ENCODE results near the gene FHIT.

FHIT gene

DNA sequence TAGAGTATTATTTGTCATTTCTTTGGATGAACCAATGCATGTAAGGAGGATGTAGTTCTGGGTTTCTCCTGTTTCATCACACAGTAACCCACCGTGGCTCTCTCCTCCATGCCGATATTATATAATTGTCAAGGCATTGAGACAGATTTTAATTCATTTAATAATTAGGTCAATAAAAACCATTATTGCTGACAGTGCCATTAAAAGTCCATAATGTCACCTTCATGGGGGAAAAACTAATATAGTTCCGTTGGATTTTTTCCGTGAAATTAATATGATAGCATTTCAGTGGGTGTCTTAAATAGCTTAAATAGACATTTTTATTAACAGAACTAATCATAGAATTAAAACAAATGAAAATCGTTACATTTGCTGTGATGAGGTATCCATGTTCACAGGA lies 1453.7 kb downstream of the FHIT start:
- DNase-seq, result no peak
- TF ChIP-seq POLR2A (IDR thresholded peaks at IDR 0.05; ENCODE audit: low read length) (no peak), GATA1 (IDR thresholded peaks at IDR 0.05; ENCODE audit: low read depth, low read length) (no peak)

DNA sequence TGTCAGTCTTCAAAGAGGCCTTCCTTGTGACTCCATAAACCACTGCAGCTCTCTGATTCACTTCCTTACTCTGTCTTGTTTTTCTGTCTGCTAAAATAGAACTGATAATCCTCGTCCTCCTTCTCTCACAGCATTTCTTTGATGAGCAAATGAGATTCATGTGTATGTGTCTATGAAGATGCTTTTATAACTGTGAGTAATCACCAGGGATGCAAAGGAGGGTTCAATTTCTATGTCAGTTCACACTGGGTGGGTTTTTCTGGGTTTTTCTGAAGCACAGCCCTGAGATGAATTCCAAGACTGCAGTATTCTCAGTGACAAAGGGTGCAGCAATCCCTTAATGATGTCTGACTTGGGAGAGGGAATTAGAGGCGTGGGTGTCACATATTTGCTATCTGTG lies 1454.8 kb downstream of the FHIT start:
- TF ChIP-seq GATA1 (IDR thresholded peaks at IDR 0.05; ENCODE audit: low read depth, low read length) (no peak), POLR2A (IDR thresholded peaks at IDR 0.05; ENCODE audit: low read length) (no peak)
- DNase-seq, result no peak

DNA sequence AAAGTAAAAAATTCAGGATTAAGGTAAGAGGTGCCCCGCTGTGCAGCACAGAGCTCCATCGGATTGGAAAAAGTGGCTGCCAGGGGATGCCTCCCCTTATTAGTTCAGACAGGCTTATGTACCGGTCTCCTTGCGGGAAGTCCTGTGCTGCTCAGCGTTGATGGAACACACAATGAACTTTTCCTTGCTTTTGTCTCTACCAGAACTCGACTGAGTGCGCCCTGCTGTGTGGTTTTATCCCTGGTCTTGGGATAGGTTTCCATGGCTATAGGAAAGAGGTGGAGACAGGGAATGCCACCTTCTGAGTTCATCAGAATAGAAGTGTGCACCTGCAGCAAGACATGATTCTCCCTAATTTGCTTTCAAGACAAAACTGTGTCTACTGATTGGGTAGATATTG lies 1455.5 kb downstream of the FHIT start:
- no peak for DNase-seq
- no peak for TF ChIP-seq POLR2A (IDR thresholded peaks at IDR 0.05; ENCODE audit: low read length)
- no peak for TF ChIP-seq GATA1 (IDR thresholded peaks at IDR 0.05; ENCODE audit: low read depth, low read length)

DNA sequence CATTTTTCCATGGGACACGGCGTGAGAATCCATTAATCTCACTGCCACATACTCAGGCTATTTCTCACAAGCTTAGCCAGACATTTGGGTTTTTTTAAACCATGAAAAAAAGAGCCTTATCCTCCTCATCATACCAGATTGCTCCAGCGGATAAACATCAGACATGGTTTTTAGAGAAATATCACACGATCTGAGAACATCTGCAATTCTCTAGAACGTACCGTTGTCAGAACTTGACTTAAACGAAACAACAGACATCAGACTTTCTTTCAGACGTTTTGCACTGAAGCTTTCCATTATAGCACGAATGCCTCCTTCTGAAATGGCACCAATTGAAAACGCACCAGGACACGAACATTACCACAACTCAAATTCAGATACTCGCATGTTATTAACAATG lies 1457.3 kb downstream of the FHIT start:
- TF ChIP-seq GATA1 (IDR thresholded peaks at IDR 0.05; ENCODE audit: low read depth, low read length), result no peak
- no peak for TF ChIP-seq POLR2A (IDR thresholded peaks at IDR 0.05; ENCODE audit: low read length)
- no peak for DNase-seq

DNA sequence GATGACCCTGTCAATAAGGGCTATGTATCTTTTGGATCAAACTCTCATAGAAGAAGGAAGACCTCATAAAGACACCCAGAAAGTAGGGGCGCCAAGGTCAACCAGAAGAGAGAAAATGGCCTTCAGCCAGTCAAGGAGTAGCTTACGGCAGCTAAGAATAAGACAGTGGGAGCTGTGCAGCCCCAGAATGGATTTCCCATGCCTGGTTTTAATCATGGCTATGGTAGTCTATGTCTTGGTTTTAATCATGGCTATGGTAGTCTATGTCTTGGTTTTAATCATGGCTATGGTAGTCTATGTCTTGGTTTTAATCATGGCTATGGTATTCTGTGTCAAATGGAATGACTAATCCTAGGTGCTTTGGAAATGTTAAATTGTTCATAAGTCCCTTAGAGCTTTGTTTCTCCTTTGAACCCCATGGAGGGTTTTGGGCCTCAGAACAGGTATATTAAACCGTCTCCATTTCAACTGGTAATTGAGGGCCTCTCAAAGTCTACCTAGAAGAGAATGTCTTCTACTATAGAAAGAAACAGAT lies 1459.4 kb downstream of the FHIT start:
- TF ChIP-seq POLR2A (IDR thresholded peaks at IDR 0.05; ENCODE audit: low read length) (no peak), GATA1 (IDR thresholded peaks at IDR 0.05; ENCODE audit: low read depth, low read length) (no peak)

DNA sequence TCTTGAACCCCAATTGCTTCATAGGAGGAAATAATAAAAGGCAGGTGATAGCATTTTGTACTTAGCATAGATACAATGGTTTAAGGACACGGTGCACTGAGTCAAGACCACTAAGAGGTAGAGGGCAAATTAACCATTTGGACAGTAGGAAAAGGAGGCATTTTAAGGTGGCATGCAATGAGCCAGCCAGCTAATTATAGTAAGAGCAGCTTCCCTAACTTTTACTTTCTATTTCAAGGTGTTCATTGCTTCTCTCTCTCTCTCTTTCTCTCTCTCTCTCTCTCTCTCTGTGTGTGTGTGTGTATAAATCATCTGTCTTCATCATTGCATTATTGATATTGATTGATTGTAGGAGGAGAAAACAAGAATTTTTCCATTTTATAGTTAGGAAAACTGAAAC lies 1461.0 kb downstream of the FHIT start:
- no peak for TF ChIP-seq POLR2A (IDR thresholded peaks at IDR 0.05; ENCODE audit: low read length)
- no peak for TF ChIP-seq GATA1 (IDR thresholded peaks at IDR 0.05; ENCODE audit: low read depth, low read length)
- DNase-seq, result no peak

More for the DNA sequence above, 1459.4 kb downstream of the FHIT start:
- DNase-seq, result no peak

DNA sequence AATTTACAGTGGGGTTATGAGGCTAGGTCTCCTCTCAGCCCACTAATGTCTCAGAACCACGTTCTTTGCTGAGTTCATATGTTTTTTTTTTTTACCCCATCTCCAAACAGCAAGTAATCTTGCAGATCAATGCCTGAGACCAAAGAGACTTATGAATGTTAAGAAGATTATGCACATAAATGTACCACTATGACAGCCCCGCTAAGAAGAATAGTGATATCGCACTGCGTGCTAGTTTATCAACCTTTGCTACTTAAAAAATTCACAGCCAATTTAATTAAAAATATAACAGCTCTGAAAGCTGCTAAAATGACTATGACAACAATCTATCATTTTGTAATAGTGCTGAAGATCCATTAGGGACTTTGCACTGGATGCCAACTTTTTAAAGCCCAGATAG lies 1462.5 kb downstream of the FHIT start:
- no peak for DNase-seq
- no peak for TF ChIP-seq POLR2A (IDR thresholded peaks at IDR 0.05; ENCODE audit: low read length)
- TF ChIP-seq GATA1 (IDR thresholded peaks at IDR 0.05; ENCODE audit: low read depth, low read length), result no peak

DNA sequence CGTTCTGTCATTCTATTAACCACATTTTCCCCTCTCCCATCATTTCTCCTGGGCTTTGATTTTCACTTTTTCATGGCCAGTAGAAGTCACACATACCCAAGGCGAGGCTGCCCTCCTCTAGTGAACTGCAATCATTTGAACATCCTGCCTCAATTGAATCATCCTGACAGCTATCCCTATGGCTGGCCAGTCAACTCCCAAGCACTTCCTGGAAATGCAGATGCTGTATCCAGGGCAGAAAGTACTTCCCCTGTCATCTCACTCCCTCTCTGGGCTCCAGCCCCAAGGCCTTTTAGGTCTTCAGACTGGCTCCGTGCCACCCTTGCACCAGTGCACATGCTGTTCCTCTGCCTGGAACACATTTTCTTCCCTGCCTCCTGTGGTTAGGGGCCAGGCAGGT lies 1463.1 kb downstream of the FHIT start:
- TF ChIP-seq GATA1 (IDR thresholded peaks at IDR 0.05; ENCODE audit: low read depth, low read length) (no peak), POLR2A (IDR thresholded peaks at IDR 0.05; ENCODE audit: low read length) (no peak)
- no peak for DNase-seq

DNA sequence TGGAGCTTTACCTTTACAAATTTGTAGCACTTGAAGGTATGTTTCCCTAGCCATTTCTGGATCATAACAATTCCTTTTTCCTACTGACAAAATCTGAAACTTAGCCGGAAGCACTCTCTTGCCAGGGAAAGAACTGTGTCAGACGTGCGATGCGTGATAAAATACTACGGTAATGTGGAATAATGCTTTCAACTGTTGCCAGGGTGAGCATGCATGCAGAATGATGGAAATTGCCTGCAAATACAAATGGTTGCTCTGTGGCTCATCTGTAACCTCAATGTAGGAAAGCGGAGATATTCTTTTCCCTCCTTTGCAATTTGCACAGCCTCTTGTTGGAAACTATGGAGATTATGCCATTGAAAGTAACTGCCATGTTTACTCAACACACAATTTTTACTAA lies 1464.9 kb downstream of the FHIT start:
- TF ChIP-seq GATA1 (IDR thresholded peaks at IDR 0.05; ENCODE audit: low read depth, low read length), result no peak
- no peak for TF ChIP-seq POLR2A (IDR thresholded peaks at IDR 0.05; ENCODE audit: low read length)
- DNase-seq, result no peak

DNA sequence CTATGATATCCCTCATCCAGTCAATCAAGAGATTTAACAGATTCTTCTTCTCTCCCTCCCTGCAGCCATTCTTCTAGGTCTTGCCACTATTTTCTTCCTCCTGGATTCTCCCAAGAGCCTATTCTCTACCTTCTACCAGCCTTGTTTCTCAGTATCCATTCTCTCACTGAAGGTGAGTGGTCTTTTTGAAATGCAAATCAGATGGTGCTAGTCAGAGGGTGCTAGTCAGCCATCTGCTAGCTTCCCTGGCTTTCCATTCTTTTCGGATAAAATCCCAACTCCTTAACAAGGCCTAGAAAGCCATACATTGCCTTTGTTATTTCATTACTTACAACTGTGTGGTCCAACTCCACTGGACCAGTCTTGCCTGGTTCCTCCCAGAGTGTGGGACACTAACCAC lies 1467.1 kb downstream of the FHIT start:
- DNase-seq, result no peak
- TF ChIP-seq POLR2A (IDR thresholded peaks at IDR 0.05; ENCODE audit: low read length) (no peak), GATA1 (IDR thresholded peaks at IDR 0.05; ENCODE audit: low read depth, low read length) (no peak)

DNA sequence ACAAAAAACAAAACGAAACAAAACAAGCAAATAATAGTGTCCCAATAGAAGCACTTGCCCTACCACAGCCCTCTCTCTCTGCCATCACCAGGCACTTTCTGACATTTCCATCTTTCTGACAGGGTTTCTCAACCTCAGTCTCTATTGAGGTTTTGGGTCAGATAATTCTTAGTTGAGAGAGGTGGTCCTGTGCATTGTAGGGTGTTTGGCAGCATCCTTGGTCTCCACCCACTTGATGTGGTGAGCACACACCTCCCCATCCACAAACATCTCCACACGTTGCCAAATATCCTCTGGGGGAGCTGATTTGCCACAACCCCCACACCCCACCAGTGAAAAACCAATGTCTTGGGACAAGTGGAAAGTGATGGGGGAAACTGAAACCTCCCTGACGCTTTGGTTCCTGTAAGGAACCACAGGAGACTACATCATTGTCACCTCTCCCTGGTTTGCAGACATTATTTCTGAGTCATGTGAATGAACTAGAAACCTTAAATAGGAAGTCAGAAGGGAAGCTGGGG lies 1467.7 kb downstream of the FHIT start:
- TF ChIP-seq GATA1 (IDR thresholded peaks at IDR 0.05; ENCODE audit: low read depth, low read length), result no peak
- TF ChIP-seq POLR2A (IDR thresholded peaks at IDR 0.05; ENCODE audit: low read length), result no peak
- DNase-seq, result no peak

DNA sequence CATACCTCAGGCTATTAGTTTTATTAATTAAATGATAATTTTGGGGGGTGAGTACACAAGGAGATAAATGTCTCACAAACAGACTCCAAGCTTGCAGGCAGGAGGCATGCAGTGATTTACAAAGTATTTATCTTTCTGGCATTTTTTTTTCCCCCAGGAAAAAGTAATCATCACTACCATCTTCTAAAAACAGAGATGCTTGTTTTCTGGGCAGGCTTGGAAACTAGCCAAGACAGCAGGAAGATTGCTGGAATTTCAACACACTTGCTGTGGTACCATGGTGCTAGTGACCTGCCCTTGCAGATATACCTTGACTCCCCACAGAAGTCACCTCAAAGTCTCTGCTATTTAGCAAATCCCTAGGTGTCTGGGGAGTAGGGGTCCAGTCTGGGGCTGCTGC lies 1468.6 kb downstream of the FHIT start:
- no peak for DNase-seq
- TF ChIP-seq GATA1 (IDR thresholded peaks at IDR 0.05; ENCODE audit: low read depth, low read length), result no peak
- no peak for TF ChIP-seq POLR2A (IDR thresholded peaks at IDR 0.05; ENCODE audit: low read length)

DNA sequence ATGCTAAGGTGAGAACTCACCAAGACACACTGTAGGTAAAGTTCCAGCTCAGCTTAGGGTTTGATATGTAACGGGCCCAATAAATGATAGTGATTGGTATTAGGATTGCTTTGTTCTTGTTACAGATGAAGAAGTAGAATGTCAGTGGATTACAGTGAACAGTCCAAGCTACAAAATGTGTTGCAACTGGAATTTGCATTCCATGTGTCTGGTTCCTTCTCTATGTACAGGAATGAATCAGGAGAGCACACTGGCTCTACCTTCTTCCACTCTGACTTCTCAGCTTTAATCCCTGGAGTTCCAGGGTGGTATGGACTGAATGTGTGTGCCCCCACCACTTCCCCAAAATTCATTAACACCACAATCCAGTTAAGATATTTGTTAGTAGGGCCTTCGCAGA lies 1471.0 kb downstream of the FHIT start:
- TF ChIP-seq GATA1 (IDR thresholded peaks at IDR 0.05; ENCODE audit: low read depth, low read length) (no peak), POLR2A (IDR thresholded peaks at IDR 0.05; ENCODE audit: low read length) (no peak)
- DNase-seq, result no peak

DNA sequence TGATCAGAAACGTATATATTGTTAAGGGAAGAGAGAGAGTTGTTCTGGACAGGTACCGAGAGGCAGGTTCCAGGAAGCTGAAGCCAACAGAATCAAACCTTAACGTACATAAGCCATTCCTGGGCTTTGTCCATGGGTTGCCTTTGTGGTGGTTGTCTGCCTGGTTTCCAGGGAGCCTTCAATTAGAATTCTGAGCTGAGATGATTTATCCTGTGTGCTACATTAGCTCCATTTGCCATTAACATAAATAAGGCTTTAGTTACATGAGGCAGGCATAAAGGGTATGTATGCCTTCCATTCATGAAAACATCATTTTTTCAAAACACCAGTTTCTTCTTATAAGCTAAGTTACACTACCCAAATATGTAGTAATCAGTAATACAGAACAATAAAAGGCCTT lies 1472.0 kb downstream of the FHIT start:
- TF ChIP-seq GATA1 (IDR thresholded peaks at IDR 0.05; ENCODE audit: low read depth, low read length), result no peak
- no peak for TF ChIP-seq POLR2A (IDR thresholded peaks at IDR 0.05; ENCODE audit: low read length)
- DNase-seq, result no peak

DNA sequence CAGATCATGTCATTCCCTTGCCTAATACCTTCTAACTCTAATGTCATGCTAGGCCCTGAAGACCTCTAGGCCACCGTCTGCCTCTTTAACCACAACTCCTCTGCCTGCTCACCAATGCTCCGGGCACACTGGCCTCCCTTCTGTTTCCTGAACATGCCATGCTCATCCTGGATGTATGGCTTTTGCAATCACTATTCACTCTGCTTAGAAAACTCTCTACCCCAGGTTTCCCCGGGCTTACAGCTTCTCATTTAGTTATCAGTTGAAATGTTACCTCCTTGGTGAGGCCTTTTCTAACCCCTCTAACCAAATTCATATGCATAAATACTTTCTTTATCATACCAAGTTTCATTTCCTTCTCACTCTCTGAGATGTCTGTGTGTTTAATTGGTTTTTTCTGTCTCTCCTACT lies 1473.6 kb downstream of the FHIT start:
- no peak for TF ChIP-seq POLR2A (IDR thresholded peaks at IDR 0.05; ENCODE audit: low read length)
- TF ChIP-seq GATA1 (IDR thresholded peaks at IDR 0.05; ENCODE audit: low read depth, low read length), result no peak
- no peak for DNase-seq

DNA sequence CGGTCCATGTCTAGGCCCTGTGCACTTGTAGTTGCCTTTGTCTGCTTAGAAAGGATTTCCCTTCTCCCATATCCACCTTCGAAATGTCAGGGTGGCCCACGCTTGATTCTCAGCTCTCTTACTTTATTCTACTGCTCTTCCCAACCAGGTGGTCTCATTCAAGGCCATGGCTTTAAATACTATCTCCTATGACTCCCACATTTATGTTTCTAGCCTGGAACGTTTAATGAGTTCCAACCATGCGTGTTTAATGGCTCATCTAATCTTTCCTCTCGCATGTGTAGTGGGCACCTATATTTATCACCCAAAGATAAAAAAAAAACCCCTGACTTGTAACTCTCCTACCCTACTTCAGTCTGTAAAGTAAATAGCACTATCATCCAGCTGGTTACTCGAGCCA lies 1474.2 kb downstream of the FHIT start:
- TF ChIP-seq POLR2A (IDR thresholded peaks at IDR 0.05; ENCODE audit: low read length), result no peak
- TF ChIP-seq GATA1 (IDR thresholded peaks at IDR 0.05; ENCODE audit: low read depth, low read length), result no peak
- DNase-seq, result no peak

Data from erythroblast (primary cell).